GM23338 (cell line): Measurements from ENCODE around the gene GTPBP4. TPM values are rescaled to one million over a fixed set of nuclear protein-coding genes. Genes with fewer than 3 reads are reported as not detected.

ENCODE experiments used
- ATAC-seq: fragments of 200-7000 bp; cut with Tn5 transposase; 3 replicates; pipeline ENCODE4 v1.9.1; 2020
- DNase-seq: peaks from one replicate; pipeline ENCODE4 v3.0.0-alpha.2; 2015; ENCODE audit warnings: low spot score
- H2AFZ ChIP-seq: fragments of 200-600 bp; sonication (generic); 2 replicates; pipeline ENCODE4 v1.8.0; 2016; ENCODE audit warnings: antibody characterized with exemption, mild to moderate bottlenecking, moderate library complexity
- H3F3A ChIP-seq: fragments of 200-600 bp; sonication (generic); replicated peaks from 2 replicates; pipeline ENCODE4 v1.8.0; 2017; ENCODE audit warnings: antibody characterized with exemption, mixed run types, low read depth
- H3K27ac ChIP-seq: fragments of 200-600 bp; sonication (generic); 2 replicates; pipeline ENCODE4 v1.6.1; 2016; ENCODE audit warnings: low read depth
- H3K27me3 ChIP-seq: fragments of 200-600 bp; sonication (generic); 2 replicates; pipeline ENCODE4 v1.8.0; 2016; ENCODE audit warnings: mild to moderate bottlenecking, mixed run types, moderate library complexity; ENCODE audit not compliant: insufficient read depth
- H3K36me3 ChIP-seq: fragments of 200-600 bp; sonication (generic); 2 replicates; pipeline ENCODE4 v1.8.0; 2016; ENCODE audit warnings: mild to moderate bottlenecking; ENCODE audit not compliant: insufficient read depth
- H3K4me1 ChIP-seq: fragments of 200-600 bp; sonication (generic); 2 replicates; pipeline ENCODE4 v1.8.0; 2016; ENCODE audit warnings: mild to moderate bottlenecking, moderate library complexity; ENCODE audit not compliant: insufficient read depth
- H3K4me2 ChIP-seq: fragments of 200-600 bp; sonication (generic); 2 replicates; pipeline ENCODE4 v1.7.1; 2017; ENCODE audit warnings: mixed run types
- H3K4me3 ChIP-seq: fragments of 200-600 bp; sonication (generic); 2 replicates; pipeline ENCODE4 v1.6.1; 2016; ENCODE audit warnings: mixed run types
- H3K79me2 ChIP-seq: fragments of 200-600 bp; sonication (generic); replicated peaks from 2 replicates; pipeline ENCODE4 v1.8.0; 2017; ENCODE audit warnings: mild to moderate bottlenecking; ENCODE audit not compliant: insufficient read depth
- H3K9me2 ChIP-seq: fragments of 200-600 bp; sonication (generic); 2 replicates; pipeline ENCODE4 v1.8.0; 2017; ENCODE audit not compliant: insufficient read depth
- H4K20me1 ChIP-seq: fragments of 200-600 bp; sonication (generic); replicated peaks from 2 replicates; pipeline ENCODE4 v1.8.0; 2017; ENCODE audit warnings: mild to moderate bottlenecking; ENCODE audit not compliant: insufficient read depth
- H3K27ac Mint-ChIP-seq: 2 replicates; pipeline ENCODE4 v1.8.0; 2020; ENCODE audit warnings: inconsistent platforms, mild to moderate bottlenecking, moderate library complexity, mixed read lengths
- H3K27me3 Mint-ChIP-seq: 3 replicates; pipeline ENCODE4 v1.8.0; 2022; ENCODE audit warnings: low read depth, mild to moderate bottlenecking, moderate library complexity, mixed read lengths, inconsistent platforms; ENCODE audit not compliant: insufficient read depth, poor library complexity
- H3K36me3 Mint-ChIP-seq: 3 replicates; pipeline ENCODE4 v1.8.0; 2021; ENCODE audit warnings: low read depth, mild to moderate bottlenecking, inconsistent platforms, moderate library complexity, mixed read lengths
- H3K4me1 Mint-ChIP-seq: 3 replicates; pipeline ENCODE4 v1.8.0; 2020; ENCODE audit warnings: mild to moderate bottlenecking, inconsistent platforms, mixed read lengths
- H3K4me3 Mint-ChIP-seq: 3 replicates; pipeline ENCODE4 v1.8.0; 2021; ENCODE audit warnings: moderate library complexity, mild to moderate bottlenecking, inconsistent platforms, mixed read lengths
- H3K9me3 Mint-ChIP-seq: 3 replicates; pipeline ENCODE4 v1.8.0; 2020; ENCODE audit warnings: moderate library complexity, mild to moderate bottlenecking, inconsistent platforms, mixed read lengths
- CREB1 ChIP-seq: fragments of 250-450 bp; sonication (Bioruptor Pico); IDR thresholded peaks from 2 replicates; pipeline ENCODE4 v1.5.0; 2020; ENCODE audit warnings: low read depth, mild to moderate bottlenecking, moderate library complexity
- CTCF ChIP-seq, 2 experiments: fragments of 200-600 bp in 1 of 2; sonication (generic) in 1 of 2; conservative IDR thresholded peaks; 2 replicates each; pipeline versions ENCODE4 v1.5.1 to v1.6.1; 2016 to 2017; ENCODE audit warnings: antibody characterized with exemption in 2 of 2, low read depth in 2 of 2, mild to moderate bottlenecking in 2 of 2, moderate library complexity in 1 of 2
- EZH2 ChIP-seq: fragments of 200-600 bp; sonication (generic); IDR thresholded peaks from one replicate; pipeline ENCODE4 v1.8.0; 2017; ENCODE audit warnings: antibody characterized with exemption, mild to moderate bottlenecking, low read depth; ENCODE audit not compliant: unreplicated experiment
- EZH2phosphoT487 ChIP-seq: fragments of 200-600 bp; sonication (generic); IDR thresholded peaks from one replicate; pipeline ENCODE4 v1.8.1; 2018; ENCODE audit warnings: antibody characterized with exemption; ENCODE audit not compliant: unreplicated experiment
- JUNB ChIP-seq: IDR thresholded peaks from one replicate; pipeline ENCODE4 v1.6.1; 2016; ENCODE audit warnings: antibody characterized with exemption; ENCODE audit not compliant: unreplicated experiment
- NANOG ChIP-seq: IDR thresholded peaks from 2 replicates; pipeline ENCODE4 v1.6.1; 2016; ENCODE audit warnings: antibody characterized with exemption, borderline replicate concordance
- POLR2AphosphoS5 ChIP-seq: IDR thresholded peaks from 2 replicates; pipeline ENCODE4 v1.6.1; 2016; ENCODE audit warnings: antibody characterized with exemption, low read depth
- STAT1 ChIP-seq: IDR thresholded peaks from one replicate; pipeline ENCODE4 v1.6.1; 2016; ENCODE audit warnings: antibody characterized with exemption; ENCODE audit not compliant: unreplicated experiment
- ZNF114 ChIP-seq: fragments of 250-450 bp; sonication (Bioruptor Pico); IDR thresholded peaks from 2 replicates; pipeline ENCODE4 v1.5.0; 2020; ENCODE audit warnings: mild to moderate bottlenecking, moderate library complexity
- ZNF331 ChIP-seq: fragments of 250-450 bp; sonication (Bioruptor Pico); IDR thresholded peaks from 2 replicates; pipeline ENCODE4 v1.5.0; 2020; ENCODE audit warnings: low read depth, mild to moderate bottlenecking, moderate library complexity
- polyA plus RNA-seq: library from polyadenylated mRNA; unstranded; fragments of >200 nt; fragmentation: Nextera tagmentation; extraction: Ambion mirVana; gene quantifications from 2 replicates; pipeline ENCODE4 v1.2.1, GENCODE V29; 2016
- total RNA-seq: library from RNA; depleted of rRNA; stranded (reverse); fragments of >200 nt; shearing (Covaris generic); gene quantifications from 2 replicates; pipeline ENCODE4 v1.2.3, GENCODE V29; 2014
- TF ChIP-seq, protein P1 (sequence below): IDR thresholded peaks from one replicate; pipeline ENCODE4 v1.6.1; 2018; ENCODE audit warnings: antibody characterized with exemption; ENCODE audit not compliant: unreplicated experiment
- TF ChIP-seq, protein P2 (sequence below): IDR thresholded peaks from 2 replicates; pipeline ENCODE4 v1.6.1; 2016; ENCODE audit warnings: antibody characterized with exemption
- TF ChIP-seq, protein P3 (sequence below): fragments of 250-450 bp; sonication (Bioruptor Pico); IDR thresholded peaks from 2 replicates; pipeline ENCODE4 v1.5.0; 2020; ENCODE audit warnings: mild to moderate bottlenecking, moderate library complexity

Gene GTPBP4
- total and polyA plus RNA-seq, 2 experiments from 2014 or later, result 56.5 to 62.6 TPM

GRCh38 chr10:976316-976715 lies 11.9 kb upstream of the GTPBP4 start:
- Histone ChIP-seq H2AFZ (no peak overlapping the region), H3K9me2 (no peaks in the 10 kb centered on the region), H3K36me3 (no peaks in the 10 kb centered on the region), H3K4me2 (no peak overlapping the region), H3F3A (0 out of 2 replicates have a peak, but pooled peaks cover 4% of the 10 kb centered on the region), H3K27me3 (no peaks in the 10 kb centered on the region), H3K79me2 (no peaks in the 10 kb centered on the region), H4K20me1 (no peaks in the 10 kb centered on the region), H3K4me1 (no peaks in the 10 kb centered on the region), H3K4me3 (no peak overlapping the region), H3K27ac (no peak overlapping the region)
- peaks cover 27% of the 10 kb centered on the region for H3K36me3 Mint-ChIP-seq
- no peak overlapping the region for H3K4me3 Mint-ChIP-seq
- H3K4me1 Mint-ChIP-seq, result peaks cover 5% of the 10 kb centered on the region
- H3K9me3 Mint-ChIP-seq, result peaks cover 38% of the 10 kb centered on the region
- ATAC-seq, result no peak
- TF ChIP-seq JUNB (no peak), CREB1 (no peak), NANOG (no peak), ZNF114 (CRISPR knock-in tag) (no peak), EZH2 (no peak), EZH2phosphoT487 (no peak), POLR2AphosphoS5 (no peak), STAT1 (no peak), ZNF331 (CRISPR knock-in tag) (no peak), CTCF (conservative IDR thresholded peaks at IDR 0.05; ENCODE audit: low read depth in 2 of 2) (no peak)
- TF ChIP-seq, protein P1, sequence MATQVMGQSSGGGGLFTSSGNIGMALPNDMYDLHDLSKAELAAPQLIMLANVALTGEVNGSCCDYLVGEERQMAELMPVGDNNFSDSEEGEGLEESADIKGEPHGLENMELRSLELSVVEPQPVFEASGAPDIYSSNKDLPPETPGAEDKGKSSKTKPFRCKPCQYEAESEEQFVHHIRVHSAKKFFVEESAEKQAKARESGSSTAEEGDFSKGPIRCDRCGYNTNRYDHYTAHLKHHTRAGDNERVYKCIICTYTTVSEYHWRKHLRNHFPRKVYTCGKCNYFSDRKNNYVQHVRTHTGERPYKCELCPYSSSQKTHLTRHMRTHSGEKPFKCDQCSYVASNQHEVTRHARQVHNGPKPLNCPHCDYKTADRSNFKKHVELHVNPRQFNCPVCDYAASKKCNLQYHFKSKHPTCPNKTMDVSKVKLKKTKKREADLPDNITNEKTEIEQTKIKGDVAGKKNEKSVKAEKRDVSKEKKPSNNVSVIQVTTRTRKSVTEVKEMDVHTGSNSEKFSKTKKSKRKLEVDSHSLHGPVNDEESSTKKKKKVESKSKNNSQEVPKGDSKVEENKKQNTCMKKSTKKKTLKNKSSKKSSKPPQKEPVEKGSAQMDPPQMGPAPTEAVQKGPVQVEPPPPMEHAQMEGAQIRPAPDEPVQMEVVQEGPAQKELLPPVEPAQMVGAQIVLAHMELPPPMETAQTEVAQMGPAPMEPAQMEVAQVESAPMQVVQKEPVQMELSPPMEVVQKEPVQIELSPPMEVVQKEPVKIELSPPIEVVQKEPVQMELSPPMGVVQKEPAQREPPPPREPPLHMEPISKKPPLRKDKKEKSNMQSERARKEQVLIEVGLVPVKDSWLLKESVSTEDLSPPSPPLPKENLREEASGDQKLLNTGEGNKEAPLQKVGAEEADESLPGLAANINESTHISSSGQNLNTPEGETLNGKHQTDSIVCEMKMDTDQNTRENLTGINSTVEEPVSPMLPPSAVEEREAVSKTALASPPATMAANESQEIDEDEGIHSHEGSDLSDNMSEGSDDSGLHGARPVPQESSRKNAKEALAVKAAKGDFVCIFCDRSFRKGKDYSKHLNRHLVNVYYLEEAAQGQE, result no peak
- TF ChIP-seq, protein P2, sequence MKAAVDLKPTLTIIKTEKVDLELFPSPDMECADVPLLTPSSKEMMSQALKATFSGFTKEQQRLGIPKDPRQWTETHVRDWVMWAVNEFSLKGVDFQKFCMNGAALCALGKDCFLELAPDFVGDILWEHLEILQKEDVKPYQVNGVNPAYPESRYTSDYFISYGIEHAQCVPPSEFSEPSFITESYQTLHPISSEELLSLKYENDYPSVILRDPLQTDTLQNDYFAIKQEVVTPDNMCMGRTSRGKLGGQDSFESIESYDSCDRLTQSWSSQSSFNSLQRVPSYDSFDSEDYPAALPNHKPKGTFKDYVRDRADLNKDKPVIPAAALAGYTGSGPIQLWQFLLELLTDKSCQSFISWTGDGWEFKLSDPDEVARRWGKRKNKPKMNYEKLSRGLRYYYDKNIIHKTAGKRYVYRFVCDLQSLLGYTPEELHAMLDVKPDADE, result no peak
- TF ChIP-seq, protein P3, sequence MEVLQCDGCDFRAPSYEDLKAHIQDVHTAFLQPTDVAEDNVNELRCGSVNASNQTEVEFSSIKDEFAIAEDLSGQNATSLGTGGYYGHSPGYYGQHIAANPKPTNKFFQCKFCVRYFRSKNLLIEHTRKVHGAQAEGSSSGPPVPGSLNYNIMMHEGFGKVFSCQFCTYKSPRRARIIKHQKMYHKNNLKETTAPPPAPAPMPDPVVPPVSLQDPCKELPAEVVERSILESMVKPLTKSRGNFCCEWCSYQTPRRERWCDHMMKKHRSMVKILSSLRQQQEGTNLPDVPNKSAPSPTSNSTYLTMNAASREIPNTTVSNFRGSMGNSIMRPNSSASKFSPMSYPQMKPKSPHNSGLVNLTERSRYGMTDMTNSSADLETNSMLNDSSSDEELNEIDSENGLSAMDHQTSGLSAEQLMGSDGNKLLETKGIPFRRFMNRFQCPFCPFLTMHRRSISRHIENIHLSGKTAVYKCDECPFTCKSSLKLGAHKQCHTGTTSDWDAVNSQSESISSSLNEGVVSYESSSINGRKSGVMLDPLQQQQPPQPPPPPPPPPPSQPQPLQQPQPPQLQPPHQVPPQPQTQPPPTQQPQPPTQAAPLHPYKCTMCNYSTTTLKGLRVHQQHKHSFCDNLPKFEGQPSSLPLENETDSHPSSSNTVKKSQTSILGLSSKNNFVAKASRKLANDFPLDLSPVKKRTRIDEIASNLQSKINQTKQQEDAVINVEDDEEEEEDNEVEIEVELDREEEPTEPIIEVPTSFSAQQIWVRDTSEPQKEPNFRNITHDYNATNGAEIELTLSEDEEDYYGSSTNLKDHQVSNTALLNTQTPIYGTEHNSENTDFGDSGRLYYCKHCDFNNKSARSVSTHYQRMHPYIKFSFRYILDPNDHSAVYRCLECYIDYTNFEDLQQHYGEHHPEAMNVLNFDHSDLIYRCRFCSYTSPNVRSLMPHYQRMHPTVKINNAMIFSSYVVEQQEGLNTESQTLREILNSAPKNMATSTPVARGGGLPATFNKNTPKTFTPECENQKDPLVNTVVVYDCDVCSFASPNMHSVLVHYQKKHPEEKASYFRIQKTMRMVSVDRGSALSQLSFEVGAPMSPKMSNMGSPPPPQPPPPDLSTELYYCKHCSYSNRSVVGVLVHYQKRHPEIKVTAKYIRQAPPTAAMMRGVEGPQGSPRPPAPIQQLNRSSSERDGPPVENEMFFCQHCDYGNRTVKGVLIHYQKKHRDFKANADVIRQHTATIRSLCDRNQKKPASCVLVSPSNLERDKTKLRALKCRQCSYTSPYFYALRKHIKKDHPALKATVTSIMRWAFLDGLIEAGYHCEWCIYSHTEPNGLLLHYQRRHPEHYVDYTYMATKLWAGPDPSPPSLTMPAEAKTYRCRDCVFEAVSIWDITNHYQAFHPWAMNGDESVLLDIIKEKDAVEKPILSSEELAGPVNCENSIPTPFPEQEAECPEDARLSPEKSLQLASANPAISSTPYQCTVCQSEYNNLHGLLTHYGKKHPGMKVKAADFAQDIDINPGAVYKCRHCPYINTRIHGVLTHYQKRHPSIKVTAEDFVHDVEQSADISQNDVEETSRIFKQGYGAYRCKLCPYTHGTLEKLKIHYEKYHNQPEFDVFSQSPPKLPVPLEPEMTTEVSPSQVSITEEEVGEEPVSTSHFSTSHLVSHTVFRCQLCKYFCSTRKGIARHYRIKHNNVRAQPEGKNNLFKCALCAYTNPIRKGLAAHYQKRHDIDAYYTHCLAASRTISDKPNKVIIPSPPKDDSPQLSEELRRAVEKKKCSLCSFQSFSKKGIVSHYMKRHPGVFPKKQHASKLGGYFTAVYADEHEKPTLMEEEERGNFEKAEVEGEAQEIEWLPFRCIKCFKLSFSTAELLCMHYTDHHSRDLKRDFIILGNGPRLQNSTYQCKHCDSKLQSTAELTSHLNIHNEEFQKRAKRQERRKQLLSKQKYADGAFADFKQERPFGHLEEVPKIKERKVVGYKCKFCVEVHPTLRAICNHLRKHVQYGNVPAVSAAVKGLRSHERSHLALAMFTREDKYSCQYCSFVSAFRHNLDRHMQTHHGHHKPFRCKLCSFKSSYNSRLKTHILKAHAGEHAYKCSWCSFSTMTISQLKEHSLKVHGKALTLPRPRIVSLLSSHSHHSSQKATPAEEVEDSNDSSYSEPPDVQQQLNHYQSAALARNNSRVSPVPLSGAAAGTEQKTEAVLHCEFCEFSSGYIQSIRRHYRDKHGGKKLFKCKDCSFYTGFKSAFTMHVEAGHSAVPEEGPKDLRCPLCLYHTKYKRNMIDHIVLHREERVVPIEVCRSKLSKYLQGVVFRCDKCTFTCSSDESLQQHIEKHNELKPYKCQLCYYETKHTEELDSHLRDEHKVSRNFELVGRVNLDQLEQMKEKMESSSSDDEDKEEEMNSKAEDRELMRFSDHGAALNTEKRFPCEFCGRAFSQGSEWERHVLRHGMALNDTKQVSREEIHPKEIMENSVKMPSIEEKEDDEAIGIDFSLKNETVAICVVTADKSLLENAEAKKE (CRISPR knock-in tag), result no peak
- H3K27ac Mint-ChIP-seq, result no peak overlapping the region
- H3K27me3 Mint-ChIP-seq, result no peaks in the 10 kb centered on the region
- no peak for DNase-seq
